CD1c-positive myeloid dendritic cell (primary cell): ENCODE measurements around the gene TMEFF2.

Experiments
- DNase-seq: peaks from one replicate; pipeline ENCODE4 v3.0.0-alpha.2; 2016; ENCODE audit errors: extremely low spot score

Gene TMEFF2

GRCh38 chr2:191899410-191899809 lies 295.3 kb downstream of the TMEFF2 start:
- DNase-seq = no peak
